Activated CD8-positive, alpha-beta memory T cell treated with anti-CD3 and anti-CD28 coated beads, Interleukin-2, amount 50 U/mL, for 24 hours (primary cell): ENCODE results near the gene ABCA1.

Source experiments
- DNase-seq: peaks from one replicate; pipeline ENCODE4 v3.0.0-alpha.2; 2020; ENCODE audit errors: extremely low read depth

ABCA1 gene

GRCh38 chr9:104843644-104844240 is 84.2 kb downstream of the ABCA1 start:
- no peak for DNase-seq

GRCh38 chr9:104842698-104843097 is 85.3 kb downstream of the ABCA1 start:
- DNase-seq: no peak

- DNase-seq: no peak
These were observed 86.3 kb downstream of the ABCA1 start for GRCh38 chr9:104841601-104842141.

DNA sequence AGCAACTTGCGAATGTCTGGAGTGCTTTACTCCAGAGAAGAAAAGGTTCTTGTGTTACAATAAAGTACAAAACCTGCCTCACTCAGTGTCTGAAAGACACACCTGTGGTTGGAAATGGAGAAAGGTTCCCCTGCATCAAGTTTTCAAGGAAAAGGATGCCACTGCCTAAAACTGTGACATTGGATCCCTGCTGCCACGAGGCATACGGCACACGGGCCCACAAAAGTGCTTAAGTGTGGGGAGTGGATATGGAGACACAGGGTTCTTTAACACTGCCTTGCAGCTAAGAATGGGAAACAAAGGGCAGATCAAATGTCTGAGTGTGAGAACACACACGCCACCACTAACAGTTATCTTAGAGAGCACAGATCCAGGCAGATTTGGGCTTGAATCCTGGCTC is 89.0 kb downstream of the ABCA1 start:
- no peak for DNase-seq

GRCh38 chr9:104836767-104837166 is 91.2 kb downstream of the ABCA1 start:
- DNase-seq: no peak

- DNase-seq: no peak
These were observed 91.7 kb downstream of the ABCA1 start for GRCh38 chr9:104836235-104836634.

GRCh38 chr9:104835161-104835560 is 92.8 kb downstream of the ABCA1 start:
- no peak for DNase-seq

- DNase-seq: no peak
These were observed 94.3 kb downstream of the ABCA1 start for GRCh38 chr9:104833696-104834095.

GRCh38 chr9:104831681-104832080 is 96.3 kb downstream of the ABCA1 start:
- DNase-seq: no peak

DNA sequence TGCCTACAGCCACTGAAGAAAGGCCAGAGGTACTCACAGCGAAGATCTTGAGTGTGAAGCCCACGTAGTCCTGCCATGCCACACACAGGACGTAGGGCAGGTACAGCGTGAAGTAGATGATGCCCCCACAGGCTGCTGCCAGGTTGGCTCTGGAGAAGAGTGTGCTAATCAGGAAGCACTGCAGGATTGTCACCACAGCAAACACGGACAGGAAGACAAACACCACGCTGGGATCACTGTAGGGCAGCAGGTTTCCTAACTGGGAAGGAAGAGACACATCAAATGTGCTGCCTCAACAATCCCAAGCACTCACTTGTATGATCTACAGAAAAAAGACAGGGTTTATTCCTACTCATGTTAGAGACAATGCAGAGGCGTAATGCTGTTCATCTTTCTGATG is 101.0 kb downstream of the ABCA1 start:
- no peak for DNase-seq

DNA sequence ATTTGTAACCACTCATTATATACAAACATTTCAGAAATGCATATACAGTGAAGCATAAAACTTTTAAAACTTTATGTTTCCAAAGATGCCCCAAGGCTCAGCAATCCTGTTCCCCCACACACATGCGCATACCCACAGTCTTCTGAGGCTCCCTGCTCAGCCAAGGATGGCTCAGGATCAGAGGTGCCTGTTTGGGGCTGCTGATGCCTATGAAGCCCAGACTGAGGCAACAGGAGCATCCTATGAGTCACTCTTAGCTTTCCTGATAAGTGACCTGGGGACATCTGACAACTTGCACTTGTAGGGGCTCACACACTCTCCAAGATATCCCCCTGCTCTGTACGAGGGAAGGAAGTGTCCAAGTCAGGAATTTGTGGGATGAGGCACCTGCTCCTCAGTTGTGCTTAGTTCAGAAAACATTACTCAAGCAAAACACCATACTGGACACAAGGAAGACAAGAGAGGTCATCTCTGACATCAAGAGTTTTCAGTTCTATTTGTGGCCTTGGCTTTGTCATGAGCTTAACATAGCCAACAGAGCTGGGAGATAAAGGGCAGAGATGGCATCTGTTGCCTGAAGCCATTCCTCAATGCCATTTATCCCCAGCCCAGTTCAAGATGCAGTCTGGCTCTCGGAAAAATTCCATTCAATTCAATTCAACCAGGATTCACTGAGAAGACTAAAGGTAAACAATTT is 101.7 kb downstream of the ABCA1 start:
- DNase-seq: no peak

DNA sequence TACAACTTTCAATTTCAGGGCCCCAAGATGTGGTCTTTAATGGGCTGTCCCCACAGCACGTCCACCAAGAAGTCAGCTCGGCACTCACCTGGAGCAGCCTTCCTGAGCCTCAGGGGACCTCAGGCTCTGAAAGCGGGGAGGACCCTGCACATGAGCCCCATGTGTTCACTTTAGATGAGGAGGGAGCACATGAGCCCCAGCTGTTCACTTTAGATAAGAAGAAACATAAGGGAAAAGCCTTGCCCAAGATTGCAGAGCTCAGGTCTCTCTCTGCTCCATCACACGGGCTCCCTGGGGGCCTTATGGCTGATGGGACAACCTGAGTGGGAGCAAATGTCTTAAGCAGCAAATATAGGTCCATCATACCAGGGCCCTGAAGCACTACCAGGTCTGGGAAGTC is 107.6 kb downstream of the ABCA1 start:
- DNase-seq: no peak

DNA sequence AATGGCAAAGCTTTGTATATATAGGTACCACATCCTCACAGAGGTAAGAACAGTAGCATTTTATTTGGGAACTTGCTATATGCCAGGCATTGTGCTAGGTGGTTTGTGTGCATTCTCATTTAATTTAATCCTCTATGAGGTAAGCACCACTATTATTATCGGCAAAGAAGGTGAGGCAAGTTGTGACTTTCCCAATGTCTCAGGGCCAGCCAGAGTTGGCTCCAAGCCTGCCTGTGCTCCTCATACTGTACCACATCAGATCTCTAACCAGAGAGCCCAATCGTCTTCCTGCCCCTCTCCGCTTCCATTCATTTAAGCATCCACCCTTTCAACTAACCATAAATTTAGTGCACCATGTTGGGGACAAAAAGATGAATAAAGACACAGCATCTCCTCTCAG is 108.9 kb downstream of the ABCA1 start:
- DNase-seq: no peak

DNA sequence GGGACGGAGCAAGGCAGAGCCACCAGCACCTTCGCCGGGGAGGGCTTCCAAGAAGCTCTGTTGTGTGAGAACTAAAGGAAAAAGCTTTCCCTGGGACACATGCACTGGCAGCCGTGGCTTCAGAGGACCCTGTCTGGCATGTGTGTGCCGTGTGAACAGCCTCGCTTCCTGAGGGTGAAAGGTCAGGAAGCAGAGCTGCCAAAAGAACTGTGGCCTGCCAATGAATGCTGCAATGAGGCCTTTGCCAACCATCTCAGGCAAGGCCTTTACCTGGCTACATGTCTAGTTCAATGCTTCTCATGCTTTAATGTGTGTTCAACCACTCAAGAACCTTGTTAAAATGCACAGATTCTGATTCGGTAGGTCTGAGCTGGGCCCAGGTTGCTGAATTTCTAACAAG is 110.5 kb downstream of the ABCA1 start:
- no peak for DNase-seq

DNA sequence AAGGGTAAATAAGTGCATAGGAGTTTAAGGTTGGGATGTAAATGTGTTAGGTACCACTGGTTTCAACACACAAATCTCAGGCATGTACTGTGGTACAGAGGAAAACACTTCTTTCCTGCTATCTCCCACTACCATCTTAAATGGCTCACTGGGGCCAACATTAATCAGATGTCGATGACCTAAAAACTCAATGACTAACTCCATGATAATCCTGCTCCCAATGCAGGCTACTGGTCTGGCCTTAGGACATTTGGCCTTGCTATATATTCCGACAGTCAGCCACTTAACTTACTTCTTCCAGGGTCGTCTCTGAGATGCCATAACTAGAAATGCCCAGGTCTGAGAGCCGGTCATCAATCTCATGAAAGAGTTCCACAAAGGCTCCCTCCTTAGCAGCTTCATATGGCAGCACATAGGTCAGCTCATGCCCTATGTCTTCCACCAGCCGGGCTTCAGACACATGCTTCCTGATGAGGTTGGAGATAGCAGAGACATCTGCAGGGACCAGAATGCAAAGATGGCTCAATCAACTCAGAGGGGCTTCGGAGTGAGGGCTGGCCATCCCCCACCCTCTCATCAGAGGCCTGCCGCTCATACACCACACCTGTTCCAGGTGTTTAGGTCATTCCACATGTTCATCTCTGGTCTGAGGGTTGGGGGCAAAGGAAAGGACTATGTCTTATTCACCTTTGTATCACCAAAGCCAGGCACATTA is 111.9 kb downstream of the ABCA1 start:
- no peak for DNase-seq

- no peak for DNase-seq
These were observed 117.3 kb downstream of the ABCA1 start for GRCh38 chr9:104810421-104811339.

DNA sequence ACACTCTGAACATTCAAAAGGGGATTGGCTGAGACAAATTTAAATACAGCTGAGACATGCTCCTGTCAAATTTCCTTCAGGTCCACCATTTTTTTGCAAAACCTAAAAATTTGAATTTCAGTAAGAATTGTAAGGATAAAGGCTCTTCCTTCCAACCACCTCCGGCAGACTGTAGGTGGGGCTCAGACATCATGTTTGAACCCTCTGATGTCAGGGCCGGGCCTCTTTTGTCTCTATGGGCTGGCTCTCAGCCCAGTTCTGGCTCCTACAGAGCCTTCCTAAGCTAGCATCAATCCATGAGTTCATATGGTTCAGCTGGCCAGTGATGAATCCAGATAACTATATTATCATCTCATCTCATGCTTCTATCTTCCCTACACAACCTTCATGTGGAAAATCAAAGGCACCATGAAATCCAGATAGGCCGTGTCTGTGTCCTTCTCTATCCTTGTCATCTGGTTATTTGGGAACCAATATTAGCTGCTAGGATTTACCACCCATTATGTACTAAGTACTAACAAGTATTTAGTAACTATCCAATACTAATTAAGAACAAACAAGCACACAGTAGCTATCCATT is 119.8 kb downstream of the ABCA1 start:
- no peak for DNase-seq

DNA sequence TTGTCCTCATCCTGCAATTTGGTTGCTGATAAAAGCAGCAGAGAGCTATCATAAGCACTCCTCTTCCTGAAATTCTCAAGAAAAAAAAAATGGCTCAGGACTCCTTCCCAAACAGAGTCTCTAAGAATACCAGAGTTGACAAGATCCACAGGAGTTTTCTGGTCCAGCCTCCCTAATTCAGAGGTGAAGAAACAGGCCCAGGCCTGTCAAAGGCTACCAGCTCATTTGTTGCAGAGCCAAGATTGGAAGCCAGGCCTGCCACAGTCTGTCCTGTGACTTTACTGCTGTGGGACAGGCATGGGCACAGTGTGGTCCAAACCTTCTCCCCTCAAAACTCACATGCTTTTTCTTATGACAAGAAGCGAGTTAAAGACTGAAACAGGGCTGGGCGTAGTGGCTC is 122.5 kb downstream of the ABCA1 start:
- DNase-seq: no peak

GRCh38 chr9:104802906-104803305 is 125.0 kb downstream of the ABCA1 start:
- DNase-seq: no peak

- no peak for DNase-seq
These were observed 125.8 kb downstream of the ABCA1 start for GRCh38 chr9:104802110-104802509.

DNA sequence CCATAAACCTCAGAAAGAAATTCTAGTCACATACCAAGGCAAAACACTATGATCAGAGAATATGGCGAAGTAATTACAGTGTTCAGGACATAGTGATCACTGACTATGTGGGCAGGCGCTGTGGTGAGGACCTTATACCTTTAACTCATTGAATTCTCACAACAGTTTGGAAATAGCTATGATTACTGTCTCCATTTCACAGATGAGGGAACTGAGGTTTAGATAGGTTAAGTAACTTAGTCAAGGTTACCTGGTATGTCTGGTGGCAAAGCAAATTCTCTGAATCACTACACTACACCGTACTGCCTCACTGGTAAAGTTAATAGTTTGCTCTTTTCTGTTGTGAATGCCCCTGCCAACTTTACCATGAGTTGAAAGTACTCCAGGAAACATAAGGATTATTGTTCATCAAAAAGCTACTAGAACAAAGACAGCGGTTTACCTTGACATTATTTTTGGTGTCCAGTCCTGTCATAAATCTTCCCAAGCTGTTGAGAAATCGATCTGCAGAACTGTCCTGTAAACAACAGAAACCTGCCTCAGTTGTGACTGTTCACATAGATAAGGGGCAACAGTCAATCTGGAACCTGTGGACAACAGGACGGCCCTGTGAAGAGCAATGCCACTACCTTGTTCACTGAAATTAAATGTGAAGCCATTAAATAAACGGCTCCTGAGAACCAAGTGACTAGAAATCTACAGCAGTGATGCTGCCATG is 127.7 kb downstream of the ABCA1 start:
- DNase-seq: no peak
